Ishikawa (cell line): ENCODE results near the gene PRDM1.

ENCODE experiments used
- CEBPB ChIP-seq: IDR thresholded peaks from 2 replicates; pipeline ENCODE4 v1.6.1; 2012
- CREB1 ChIP-seq: IDR thresholded peaks from 2 replicates; pipeline ENCODE4 v1.6.1; 2012; ENCODE audit warnings: low read depth
- EGR1 ChIP-seq: IDR thresholded peaks from 2 replicates; pipeline ENCODE4 v1.6.1; 2012
- EP300 ChIP-seq: IDR thresholded peaks from 2 replicates; pipeline ENCODE4 v1.6.1; 2012; ENCODE audit warnings: borderline replicate concordance
- FOXM1 ChIP-seq: IDR thresholded peaks from 2 replicates; pipeline ENCODE4 v1.6.1; 2012; ENCODE audit warnings: low read depth, borderline replicate concordance
- MAX ChIP-seq: IDR thresholded peaks from 2 replicates; pipeline ENCODE4 v1.6.1; 2012
- NFIC ChIP-seq: IDR thresholded peaks from 2 replicates; pipeline ENCODE4 v1.6.1; 2012
- RAD21 ChIP-seq: IDR thresholded peaks from 2 replicates; pipeline ENCODE4 v1.6.1; 2012; ENCODE audit warnings: low read depth
- TAF1 ChIP-seq: IDR thresholded peaks from 2 replicates; pipeline ENCODE4 v1.6.1; 2012; ENCODE audit warnings: low read depth, mild to moderate bottlenecking
- TCF12 ChIP-seq: IDR thresholded peaks from 2 replicates; pipeline ENCODE4 v1.6.1; 2012; ENCODE audit warnings: low read depth
- TEAD4 ChIP-seq: IDR thresholded peaks from 2 replicates; pipeline ENCODE4 v1.6.1; 2012
- USF1 ChIP-seq: IDR thresholded peaks from 2 replicates; pipeline ENCODE4 v1.6.1; 2012
- YY1 ChIP-seq: IDR thresholded peaks from 2 replicates; pipeline ENCODE4 v1.6.1; 2012; ENCODE audit warnings: low read depth
- ZBTB7A ChIP-seq: IDR thresholded peaks from 2 replicates; pipeline ENCODE4 v1.6.1; 2012; ENCODE audit warnings: low read depth
- TF ChIP-seq, protein P1 (sequence below): IDR thresholded peaks from 2 replicates; pipeline ENCODE4 v1.6.1; 2012; ENCODE audit warnings: low read depth, mild to moderate bottlenecking

PRDM1 gene

DNA sequence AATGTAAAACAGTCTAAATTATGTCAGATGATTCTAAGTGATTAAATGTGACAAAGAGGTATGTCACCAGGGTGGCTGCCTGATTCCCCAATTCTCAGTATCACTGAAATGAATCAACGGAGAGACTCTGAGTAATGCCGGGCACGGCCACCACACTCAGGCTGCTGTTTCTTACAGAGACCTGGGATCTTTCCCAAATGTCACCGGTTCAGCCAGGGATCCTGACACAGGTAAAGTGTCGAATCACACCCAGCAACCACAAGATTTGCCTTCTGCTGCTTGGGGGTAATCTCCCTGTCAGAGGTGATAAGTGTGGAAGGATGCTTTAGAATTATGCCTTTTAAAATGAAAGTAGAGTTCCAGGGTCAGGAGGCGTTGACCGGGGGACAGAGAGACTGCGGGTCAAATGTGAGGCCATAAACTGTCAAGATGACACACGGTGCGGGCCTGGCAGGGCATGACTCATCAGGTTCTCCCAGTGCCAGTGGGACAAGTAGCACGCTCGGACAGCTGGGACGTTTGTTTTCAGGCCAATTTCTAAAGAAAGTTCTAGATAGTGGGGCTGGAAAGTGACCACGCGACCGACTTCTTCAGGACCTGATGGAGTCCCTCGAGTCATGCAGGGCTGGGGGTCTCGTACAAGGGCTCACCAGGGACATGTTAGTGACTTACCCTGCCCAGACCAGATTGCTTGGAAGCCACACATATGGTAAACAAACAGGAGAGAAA lies 48.9 kb downstream of the PRDM1 start:
- no peak for TF ChIP-seq FOXM1
- TF ChIP-seq YY1, result no peak
- no peak for TF ChIP-seq ZBTB7A
- no peak for TF ChIP-seq CEBPB
- TF ChIP-seq EGR1, result no peak
- TF ChIP-seq EP300, result no peak
- TF ChIP-seq TEAD4, result no peak
- TF ChIP-seq NFIC, result no peak
- no peak for TF ChIP-seq CREB1
- TF ChIP-seq USF1, result no peak

GRCh38 chr6:106135911-106136571 lies 49.9 kb downstream of the PRDM1 start:
- TF ChIP-seq USF1, result no peak
- TF ChIP-seq TEAD4, result no peak
- TF ChIP-seq NFIC, result no peak
- no peak for TF ChIP-seq TAF1
- TF ChIP-seq MAX, result no peak
- TF ChIP-seq EGR1, result no peak
- no peak for TF ChIP-seq CEBPB
- no peak for TF ChIP-seq YY1
- TF ChIP-seq EP300, result no peak
- TF ChIP-seq, protein P1, sequence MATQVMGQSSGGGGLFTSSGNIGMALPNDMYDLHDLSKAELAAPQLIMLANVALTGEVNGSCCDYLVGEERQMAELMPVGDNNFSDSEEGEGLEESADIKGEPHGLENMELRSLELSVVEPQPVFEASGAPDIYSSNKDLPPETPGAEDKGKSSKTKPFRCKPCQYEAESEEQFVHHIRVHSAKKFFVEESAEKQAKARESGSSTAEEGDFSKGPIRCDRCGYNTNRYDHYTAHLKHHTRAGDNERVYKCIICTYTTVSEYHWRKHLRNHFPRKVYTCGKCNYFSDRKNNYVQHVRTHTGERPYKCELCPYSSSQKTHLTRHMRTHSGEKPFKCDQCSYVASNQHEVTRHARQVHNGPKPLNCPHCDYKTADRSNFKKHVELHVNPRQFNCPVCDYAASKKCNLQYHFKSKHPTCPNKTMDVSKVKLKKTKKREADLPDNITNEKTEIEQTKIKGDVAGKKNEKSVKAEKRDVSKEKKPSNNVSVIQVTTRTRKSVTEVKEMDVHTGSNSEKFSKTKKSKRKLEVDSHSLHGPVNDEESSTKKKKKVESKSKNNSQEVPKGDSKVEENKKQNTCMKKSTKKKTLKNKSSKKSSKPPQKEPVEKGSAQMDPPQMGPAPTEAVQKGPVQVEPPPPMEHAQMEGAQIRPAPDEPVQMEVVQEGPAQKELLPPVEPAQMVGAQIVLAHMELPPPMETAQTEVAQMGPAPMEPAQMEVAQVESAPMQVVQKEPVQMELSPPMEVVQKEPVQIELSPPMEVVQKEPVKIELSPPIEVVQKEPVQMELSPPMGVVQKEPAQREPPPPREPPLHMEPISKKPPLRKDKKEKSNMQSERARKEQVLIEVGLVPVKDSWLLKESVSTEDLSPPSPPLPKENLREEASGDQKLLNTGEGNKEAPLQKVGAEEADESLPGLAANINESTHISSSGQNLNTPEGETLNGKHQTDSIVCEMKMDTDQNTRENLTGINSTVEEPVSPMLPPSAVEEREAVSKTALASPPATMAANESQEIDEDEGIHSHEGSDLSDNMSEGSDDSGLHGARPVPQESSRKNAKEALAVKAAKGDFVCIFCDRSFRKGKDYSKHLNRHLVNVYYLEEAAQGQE, result no peak

GRCh38 chr6:106136845-106137244 lies 50.7 kb downstream of the PRDM1 start:
- TF ChIP-seq ZBTB7A, result no peak
- TF ChIP-seq, protein P1, result no peak
- no peak for TF ChIP-seq CREB1
- TF ChIP-seq CEBPB, result no peak

DNA sequence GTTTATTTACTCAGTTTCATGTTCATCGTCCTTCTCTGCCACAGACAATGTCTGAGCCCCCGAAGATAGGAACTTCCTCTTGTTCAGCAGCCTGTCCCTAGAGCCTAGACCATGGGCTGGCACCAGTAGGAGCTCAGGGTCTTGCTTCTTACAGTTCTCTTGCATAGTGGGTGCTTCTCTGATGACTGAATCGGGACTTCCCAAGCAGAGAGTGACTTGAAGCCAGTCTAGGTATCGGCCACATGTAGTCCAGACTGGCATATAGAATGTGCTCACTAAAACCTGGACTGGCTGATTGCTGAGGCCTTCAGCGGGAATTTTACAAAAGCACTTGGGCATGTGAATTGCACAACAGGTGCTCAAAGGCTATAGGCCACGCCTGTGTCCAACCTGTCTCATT lies 52.0 kb downstream of the PRDM1 start:
- no peak for TF ChIP-seq EGR1
- 0 out of 2 replicates have a peak, but pooled peaks have one; percentile 38 for TF ChIP-seq CEBPB

DNA sequence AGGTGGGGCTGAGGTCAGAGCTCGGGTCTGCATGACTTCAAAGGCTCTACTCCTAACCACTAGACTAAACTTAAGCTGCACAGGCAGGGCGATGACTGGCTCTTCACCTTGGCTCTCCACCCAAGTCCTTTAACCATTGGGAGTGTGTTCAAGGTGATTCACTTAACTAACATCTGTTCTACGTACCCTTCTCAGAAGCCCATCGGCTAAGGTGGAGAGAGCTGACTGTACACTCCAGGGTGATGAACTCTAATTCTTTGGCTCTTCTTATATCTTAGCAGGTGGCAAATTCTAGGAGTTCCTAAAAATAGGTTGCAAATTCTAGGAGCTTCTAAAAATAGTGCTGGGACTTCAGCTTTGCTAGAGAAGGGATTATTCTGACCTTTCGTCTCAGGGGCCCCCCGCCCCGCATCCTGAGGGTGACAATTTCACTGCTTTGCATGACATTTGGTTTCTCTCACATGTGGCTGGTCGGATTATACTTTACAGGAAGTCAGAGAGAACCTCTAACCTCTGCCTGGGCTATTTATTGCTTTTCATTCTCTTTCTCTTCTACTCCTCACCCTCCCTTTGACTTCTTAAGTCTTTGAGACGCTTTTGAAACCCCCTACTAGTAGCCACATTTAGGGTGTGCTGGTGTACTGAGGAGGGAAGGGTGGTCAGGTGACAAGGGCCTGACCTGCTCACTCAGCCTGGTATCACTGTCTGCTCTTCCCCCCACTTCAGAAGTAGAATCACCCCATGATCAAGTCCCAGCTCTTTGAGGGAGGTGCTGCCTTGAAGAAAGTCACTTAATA lies 55.5 kb downstream of the PRDM1 start:
- TF ChIP-seq FOXM1 (no peak), EGR1 (no peak), NFIC (no peak), ZBTB7A (no peak), TAF1 (no peak), MAX (no peak), RAD21 (no peak), YY1 (no peak), EP300 (no peak), TCF12 (no peak), CREB1 (no peak), CEBPB (no peak)
- TF ChIP-seq, protein P1, result no peak
